Heart left ventricle (tissue), 16 donors: ENCODE data around the gene IL20RB. TPM values are rescaled to one million over a fixed set of nuclear protein-coding genes. Genes with fewer than 3 reads are reported as not detected.
A peak's percentile ranks its signal among the peaks of the same experiment; 100 is the strongest.

Experiments used
- ATAC-seq, 4 donors: fragments of 200-7000 bp; cut with Tn5 transposase; one replicate each; pipeline ENCODE4 v1.9.1; 2020 to 2022; ENCODE audit warnings: moderate library complexity in 4 of 4, mild to moderate bottlenecking in 3 of 4, moderate number of reproducible peaks in 1 of 4
- DNase-seq, 5 donors: peaks; one replicate each; pipeline ENCODE4 v3.0.0-alpha.2; 2020
- H3K27ac ChIP-seq, 12 donors: fragments of 200-600 bp; sonication (generic) in 4 of 12; one replicate each; pipeline versions ENCODE4 v1.5.0 to v1.8.0; 2016 to 2022; ENCODE audit warnings: mild to moderate bottlenecking in 2 of 12
- H3K27me3 ChIP-seq, 9 donors: fragments of 200-600 bp; sonication (generic) in 2 of 9; one replicate each; pipeline versions ENCODE4 v1.5.1 to v1.8.0; 2016 to 2022; ENCODE audit warnings: mild to moderate bottlenecking in 3 of 9
- H3K36me3 ChIP-seq, 9 donors: fragments of 200-600 bp; sonication (generic) in 2 of 9; one replicate each; pipeline versions ENCODE4 v1.5.0 to v1.8.0; 2018 to 2022; ENCODE audit warnings: mild to moderate bottlenecking in 2 of 9
- H3K4me1 ChIP-seq, 12 donors: fragments of 200-600 bp; sonication (generic) in 4 of 12; one replicate each; pipeline versions ENCODE4 v1.5.0 to v1.8.0; 2016 to 2022; ENCODE audit warnings: mild to moderate bottlenecking in 3 of 12
- H3K4me3 ChIP-seq, 12 donors: fragments of 200-600 bp; sonication (generic) in 4 of 12; one replicate each; pipeline versions ENCODE4 v1.5.0 to v1.8.0; 2017 to 2022; ENCODE audit warnings: mild to moderate bottlenecking in 9 of 12, moderate library complexity in 4 of 12
- H3K9me3 ChIP-seq, 12 donors: fragments of 200-600 bp; sonication (generic) in 4 of 12; one replicate each; pipeline versions ENCODE4 v1.5.0 to v1.8.0; 2016 to 2022; ENCODE audit warnings: mild to moderate bottlenecking in 1 of 12
- CTCF ChIP-seq, 12 donors: fragments of 200-600 bp; sonication (generic) in 4 of 12; IDR thresholded peaks; one replicate each; pipeline versions ENCODE4 v1.5.0 to v1.8.0; 2018 to 2022; ENCODE audit warnings: antibody characterized with exemption in 12 of 12, mild to moderate bottlenecking in 5 of 12
- POLR2A ChIP-seq, 2 donors: fragments of 450-650 bp; IDR thresholded peaks; one replicate each; pipeline ENCODE4 v1.6.1; 2017; ENCODE audit warnings: antibody characterized with exemption in 2 of 2, mild to moderate bottlenecking in 2 of 2, moderate library complexity in 2 of 2
- WGBS, 4 donors: extraction: QIAGEN DNeasy Blood & Tissue Kit in 2 of 4; methylation state at CpG; one replicate each; pipeline versions ENCODE4 v1.1.5 to v1.1.7; 2013 to 2018; 5-methylcytosine and 5-hydroxymethylcytosine counted together
- intact Hi-C, 10 donors: fragments of 100-400 bp; cut with DNase I; formaldehyde crosslinking; loops; one replicate each; pipeline versions ENCODE4 v1.11.1 to v1.14.2; 2022
- polyA plus RNA-seq, 2 donors: library from polyadenylated mRNA; stranded (reverse); fragments of 200-250 nt; gene quantifications; one replicate each; pipeline ENCODE4 v1.2.3, GENCODE V29; 2013
- total RNA-seq, 9 donors: library from RNA; depleted of rRNA in 2 of 9; stranded (reverse); fragments of >200 nt in 2 of 9; fragmentation: NEBNext Ultra II Directional in 3 of 9; extraction: Animal tissue kit (Norgen Biotek cat#: 25700) in 3 of 9; gene quantifications; one replicate each; pipeline versions ENCODE4 v1.1.0 to v1.2.4, GENCODE V29; 2016 to 2023
- donor health status: ischemic (EF 13 %, LVEDD 7.1; RV severe dilation, severe dysfunction).
- donor health status: healthy with polysubstance abuse.
- donor health status: DM: no; HTN: yes; CAD: no.
- donor health status: DM: no; HTN: no; CAD: no.
- donor health status: ischemic (EF 25% LVEDD 6.9; RV normal size, moderate dysfunction).
- donor health status: ischemic (EF 25% LVEDD 5.7; RV mildly dilated, moderate dysfunction).
- donor health status: healthy.
- donor health status: DM: yes; HTN: yes; CAD: no.
- donor health status: ischemic (EF 35%, LVEDD 5.7; RV mildly dilated, moderate dysfunction).
- donor health status: nonischemic (EF 11% LVEDD 7.7; RV severe dilation, severe dysfunction).
- donor health status: DM: yes; HTN: yes; CAD: no.
- donor health status: PGD.
- donor health status: ischemic (EF 29% LVEDD 5.4; RV normal size, mild dysfunction).
- donor health status: nonischemic (EF 23%, LVEDD 6.1; RV moderate dilation, normal function).

The IL20RB gene
- total and polyA plus RNA-seq, 11 donors = 0.14 to 1.1 (median 0.44) TPM

GRCh38 chr3:136947477-136947876 lies 10.3 kb upstream of the IL20RB start:
- ATAC-seq (no peak), DNase-seq (no peak)
- no peak for TF ChIP-seq POLR2A (IDR thresholded peaks at IDR 0.05)
- TF ChIP-seq CTCF (IDR thresholded peaks at IDR 0.05) = no peak
- Histone ChIP-seq H3K9me3 (no peaks in the 10 kb centered on the region), H3K4me1 (peaks cover 0 to 70% (median 22%) of the 10 kb centered on the region in 12 donors), H3K27ac (no peak overlapping the region), H3K4me3 (no peak overlapping the region), H3K27me3 (no peaks in the 10 kb centered on the region), H3K36me3 (peaks cover 0 to 26% (median 17%) of the 10 kb centered on the region in 9 donors)
- WGBS, 4 donors = 49 to 51% (median 50%) methylated on average over 2 of the region's 2 CpGs
- intact Hi-C loops = loop anchor here in 1 of 10 donors (5.0 kb wide), 1 partner anchor 65 kb away; no protein-coding TSS in a partner anchor

DNA sequence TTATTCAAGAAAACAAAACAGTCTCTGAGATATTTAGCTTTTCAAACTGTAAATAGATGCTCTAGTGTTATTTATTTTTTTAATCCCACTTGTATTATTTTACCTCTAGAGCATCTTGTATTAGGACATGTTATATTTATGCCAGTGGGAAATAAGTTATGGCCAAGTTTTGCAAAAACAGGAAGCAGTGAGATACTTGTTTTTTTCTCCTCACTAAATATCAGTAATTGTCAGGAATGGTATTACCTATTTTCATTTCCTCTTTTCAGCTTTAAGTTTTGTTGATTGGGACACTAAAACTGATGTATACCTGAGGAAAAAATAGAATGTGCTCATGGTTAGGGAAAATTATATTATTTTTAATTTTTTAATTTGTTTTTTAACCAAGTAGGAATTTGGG lies 8.6 kb upstream of the IL20RB start:
- peaks cover 0 to 26% (median 17%) of the 10 kb centered on the region in 9 donors for H3K36me3 ChIP-seq
- H3K27ac ChIP-seq = peak overlapping the region in 1 of 12 donors; percentile 15
- intact Hi-C loops = loop anchor here in 1 of 10 donors (5.0 kb wide), 1 partner anchor 63 kb away; no protein-coding TSS in a partner anchor
- no peak for TF ChIP-seq CTCF (IDR thresholded peaks at IDR 0.05)
- TF ChIP-seq POLR2A (IDR thresholded peaks at IDR 0.05) = no peak
- no peaks in the 10 kb centered on the region for H3K9me3 ChIP-seq
- DNase-seq (no peak), ATAC-seq (no peak)
- peaks cover 0 to 54% (median 12%) of the 10 kb centered on the region in 12 donors for H3K4me1 ChIP-seq
- H3K27me3 ChIP-seq = no peaks in the 10 kb centered on the region
- no peak overlapping the region for H3K4me3 ChIP-seq

DNA sequence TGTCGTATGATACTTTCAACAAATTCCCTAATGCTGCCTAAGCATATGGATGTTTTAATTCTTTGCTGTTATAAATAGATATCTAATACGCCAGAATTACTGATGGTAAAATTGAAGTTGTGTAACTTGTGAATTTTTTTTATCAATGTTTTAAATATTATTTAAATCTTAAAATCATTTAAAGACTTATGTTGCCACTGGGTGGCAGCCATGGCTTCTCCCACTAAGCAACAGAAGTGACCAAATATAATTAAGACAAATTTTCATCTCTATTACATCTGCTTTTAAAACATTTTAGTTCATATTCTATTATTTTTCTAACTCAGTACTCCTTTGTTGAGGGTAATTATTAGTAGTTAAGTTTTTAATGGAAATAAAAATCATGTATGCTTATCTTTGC lies 8.1 kb upstream of the IL20RB start:
- 87 to 93% (median 90%) methylated on average over 2 of the region's 2 CpGs for WGBS, 4 donors
- H3K27me3 ChIP-seq = no peaks in the 10 kb centered on the region
- DNase-seq (no peak), ATAC-seq (no peak)
- peaks cover 0 to 26% (median 17%) of the 10 kb centered on the region in 9 donors for H3K36me3 ChIP-seq
- peak in 3 of 12 donors; percentile 27 to 44 (median 35) for TF ChIP-seq CTCF (IDR thresholded peaks at IDR 0.05)
- TF ChIP-seq POLR2A (IDR thresholded peaks at IDR 0.05) = no peak
- H3K27ac ChIP-seq = peak overlapping the region in 1 of 12 donors; percentile 15
- H3K4me3 ChIP-seq = no peak overlapping the region
- H3K9me3 ChIP-seq = no peaks in the 10 kb centered on the region
- H3K4me1 ChIP-seq = peaks cover 0 to 48% (median 12%) of the 10 kb centered on the region in 12 donors
- intact Hi-C loops = loop anchor here in 4 of 10 donors (5.0 to 10.0 kb wide), 2 partner anchors 63 to 65 kb away; no protein-coding TSS in a partner anchor

- H3K27me3 ChIP-seq = no peaks in the 10 kb centered on the region
- H3K36me3 ChIP-seq = peaks cover 0 to 22% (median 15%) of the 10 kb centered on the region in 9 donors
- no peak overlapping the region for H3K4me3 ChIP-seq
- H3K4me1 ChIP-seq = peaks cover 0 to 45% (median 14%) of the 10 kb centered on the region in 12 donors
- ATAC-seq (no peak), DNase-seq (no peak)
- TF ChIP-seq POLR2A (IDR thresholded peaks at IDR 0.05) = no peak
- TF ChIP-seq CTCF (IDR thresholded peaks at IDR 0.05) = no peak
- intact Hi-C loops = loop anchor here in 3 of 10 donors (5.0 to 10.0 kb wide), 2 partner anchors 62 to 64 kb away; no protein-coding TSS in a partner anchor
- WGBS, 4 donors = 86 to 91% (median 88%) methylated on average over 1 of the region's 1 CpG
- peak overlapping the region in 1 of 12 donors; percentile 13 for H3K27ac ChIP-seq
- no peaks in the 10 kb centered on the region for H3K9me3 ChIP-seq
Observed at GRCh38 chr3:136950623-136951022, 7.2 kb upstream of the IL20RB start.
